SU-DHL-6 (cell line): ENCODE data around the gene LLGL2.

Source experiments
- CTCF ChIP-seq: fragments of 200-600 bp; sonication (generic); IDR thresholded peaks from one replicate; pipeline ENCODE4 v1.5.1; 2017; ENCODE audit warnings: antibody characterized with exemption, mild to moderate bottlenecking, low read length, moderate library complexity; ENCODE audit not compliant: insufficient read depth, poor library complexity, severe bottlenecking
- EZH2phosphoT487 ChIP-seq: fragments of 200-600 bp; sonication (generic), shearing (Covaris generic); conservative IDR thresholded peaks from 2 replicates; pipeline ENCODE4 v1.6.1; 2018; ENCODE audit warnings: mild to moderate bottlenecking, antibody characterized with exemption, low read length, moderate library complexity, mixed read lengths

GRCh38 chr17:75622771-75623273 is 97.3 kb downstream of the LLGL2 start:
- TF ChIP-seq CTCF (no peak), EZH2phosphoT487 (no peak)
